ENCODE data around the gene ANKS3.
A peak's percentile ranks its signal among the peaks of the same experiment; 100 is the strongest.

The ANKS3 gene

GRCh38 chr16:4663777-4664465 lies 70.2 kb downstream of the ANKS3 start:
- DNase-seq: no peak

- DNase-seq: no peak
Measured at GRCh38 chr16:4663465-4663776, 70.7 kb downstream of the ANKS3 start.

- DNase-seq: no peak
Measured at GRCh38 chr16:4661661-4662060, 72.4 kb downstream of the ANKS3 start.

- no peak for DNase-seq
Measured at GRCh38 chr16:4660454-4661007, 73.5 kb downstream of the ANKS3 start.

GRCh38 chr16:4659363-4660353 lies 74.4 kb downstream of the ANKS3 start:
- no peak for DNase-seq

GRCh38 chr16:4656695-4657686 lies 77.1 kb downstream of the ANKS3 start:
- no peak for DNase-seq

- no peak for DNase-seq
Measured at GRCh38 chr16:4656221-4656620, 77.8 kb downstream of the ANKS3 start.

GRCh38 chr16:4655801-4656200 lies 78.3 kb downstream of the ANKS3 start:
- no peak for DNase-seq

GRCh38 chr16:4654964-4655590 lies 79.0 kb downstream of the ANKS3 start:
- no peak for DNase-seq

GRCh38 chr16:4654011-4654963 lies 79.8 kb downstream of the ANKS3 start:
- no peak for DNase-seq

- no peak for DNase-seq
Measured at GRCh38 chr16:4652561-4652960, 81.5 kb downstream of the ANKS3 start.

- DNase-seq: no peak
Measured at GRCh38 chr16:4651827-4652226, 82.2 kb downstream of the ANKS3 start.

- peak; percentile 79 for DNase-seq
Measured at GRCh38 chr16:4650443-4651074, 83.5 kb downstream of the ANKS3 start.

- no peak for DNase-seq
Measured at GRCh38 chr16:4649744-4650442, 84.2 kb downstream of the ANKS3 start.

GRCh38 chr16:4648917-4649316 lies 85.2 kb downstream of the ANKS3 start:
- DNase-seq: no peak

GRCh38 chr16:4647644-4647980 lies 86.5 kb downstream of the ANKS3 start:
- no peak for DNase-seq

GRCh38 chr16:4646773-4647643 lies 87.1 kb downstream of the ANKS3 start:
- no peak for DNase-seq

Data from 8988T (cell line).